MCF 10A (cell line): Measurements from ENCODE around the gene TIE1. TPM values are rescaled to one million over a fixed set of nuclear protein-coding genes. Genes with fewer than 3 reads are reported as not detected.

ENCODE experiments used
- BruUV-seq: library from RNA; stranded (reverse); fragments of 400-500 nt; replicated peaks from 2 replicates; lab custom pipeline; 2021; lab: Mats Ljungman, UMichigan
- CTCF ChIA-PET: fragments of 300-600 bp; sonication (Branson Sonifier 250); formaldehyde crosslinking; extraction: SDS; loops from one replicate; lab custom pipeline; 2021; ENCODE audit warnings: antibody characterized with exemption, inconsistent platforms; lab: Yijun Ruan, JAX
- POLR2A ChIA-PET: fragments of 300-600, 350-650 bp; sonication (Branson Sonifier 250); formaldehyde crosslinking; extraction: SDS; loops from one replicate; lab custom pipeline; 2020; ENCODE audit warnings: antibody characterized with exemption, inconsistent platforms; lab: Yijun Ruan, JAX
- DNase-seq: peaks from one replicate; pipeline ENCODE4 v3.0.0-alpha.2; 2018; ENCODE audit not compliant: unreplicated experiment
- H3K27ac Mint-ChIP-seq: one replicate; pipeline ENCODE4 v1.8.0; 2022; ENCODE audit warnings: mild to moderate bottlenecking, low read depth, mixed read lengths; ENCODE audit not compliant: unreplicated experiment
- H3K27me3 Mint-ChIP-seq: one replicate; pipeline ENCODE4 v1.8.0; 2022; ENCODE audit warnings: mixed read lengths; ENCODE audit not compliant: insufficient read depth, unreplicated experiment
- H3K36me3 Mint-ChIP-seq: one replicate; pipeline ENCODE4 v1.8.0; 2022; ENCODE audit warnings: mild to moderate bottlenecking, moderate library complexity, mixed read lengths; ENCODE audit not compliant: insufficient read depth, unreplicated experiment
- H3K4me1 Mint-ChIP-seq: one replicate; pipeline ENCODE4 v1.8.0; 2022; ENCODE audit warnings: mixed read lengths; ENCODE audit not compliant: insufficient read depth, unreplicated experiment
- H3K4me3 Mint-ChIP-seq: one replicate; pipeline ENCODE4 v1.8.0; 2022; ENCODE audit warnings: mild to moderate bottlenecking, moderate library complexity, mixed read lengths; ENCODE audit not compliant: unreplicated experiment
- H3K9me3 Mint-ChIP-seq: one replicate; pipeline ENCODE4 v1.8.0; 2022; ENCODE audit warnings: mixed read lengths; ENCODE audit not compliant: unreplicated experiment
- CTCF ChIP-seq: fragments of 200-600 bp; IDR thresholded peaks from one replicate; pipeline ENCODE4 v1.8.0; 2022; ENCODE audit warnings: antibody characterized with exemption, mild to moderate bottlenecking; ENCODE audit not compliant: unreplicated experiment
- intact Hi-C: fragments of 100-400 bp; cut with micrococcal nuclease; formaldehyde crosslinking; loops from 2 replicates; pipeline ENCODE4 v1.14.1; 2022
- total RNA-seq: library from RNA; stranded (reverse); gene quantifications from 2 replicates; pipeline ENCODE4 v1.2.3, GENCODE V29; 2022

Gene TIE1
- total RNA-seq, 1 experiment from 2014 or later = not detected

- no peak for TF ChIP-seq CTCF
- no peak for DNase-seq
- intact Hi-C loops = no loop called here
- POLR2A ChIA-PET = interaction anchor here (0.8 kb wide), 1 partner anchor 66 kb away, joined by 3 read pairs; the partner anchor contains the start of gene CDC20
- no peaks in the 10 kb centered on the region for H3K36me3 Mint-ChIP-seq
- H3K9me3 Mint-ChIP-seq = no peaks in the 10 kb centered on the region
- no peaks in the 10 kb centered on the region for H3K27me3 Mint-ChIP-seq
- no peak overlapping the region for H3K4me3 Mint-ChIP-seq
- CTCF ChIA-PET = interaction anchor here (1.3 to 3.8 kb wide), 2 partner anchors 7 to 12 kb away, joined by 5 to 24 read pairs; partner anchors contain the start of gene C1orf210
- no peak overlapping the region for H3K27ac Mint-ChIP-seq
- no TSS peak for BruUV-seq
- H3K4me1 Mint-ChIP-seq = no peaks in the 10 kb centered on the region
These were observed 8.1 kb upstream of the TIE1 start for GRCh38 chr1:43292679-43293078.

GRCh38 chr1:43293176-43293575 lies 7.6 kb upstream of the TIE1 start:
- no peaks in the 10 kb centered on the region for H3K36me3 Mint-ChIP-seq
- H3K4me3 Mint-ChIP-seq = no peak overlapping the region
- H3K4me1 Mint-ChIP-seq = no peaks in the 10 kb centered on the region
- no peaks in the 10 kb centered on the region for H3K9me3 Mint-ChIP-seq
- CTCF ChIA-PET = interaction anchor here (1.3 to 3.8 kb wide), 2 partner anchors 8 to 13 kb away, joined by 5 to 24 read pairs; partner anchors contain the start of gene C1orf210
- intact Hi-C loops = no loop called here
- TF ChIP-seq CTCF = no peak
- H3K27me3 Mint-ChIP-seq = no peaks in the 10 kb centered on the region
- no peak overlapping the region for H3K27ac Mint-ChIP-seq
- POLR2A ChIA-PET = interaction anchor here (1.5 kb wide), 1 partner anchor 55 kb away, joined by 5 read pairs; no protein-coding TSS in a partner anchor
- no peak for DNase-seq
- BruUV-seq = no TSS peak

GRCh38 chr1:43293896-43294760 lies 6.7 kb upstream of the TIE1 start:
- peak; percentile 50 for DNase-seq
- Mint-ChIP-seq H3K4me3 (no peak overlapping the region), H3K36me3 (no peaks in the 10 kb centered on the region), H3K9me3 (no peaks in the 10 kb centered on the region), H3K27me3 (no peaks in the 10 kb centered on the region), H3K27ac (peak overlapping the region; percentile 19), H3K4me1 (no peaks in the 10 kb centered on the region)
- no peak for TF ChIP-seq CTCF
- ChIA-PET CTCF (interaction anchor here (0.5 to 3.8 kb wide), 2 partner anchors 9 to 68 kb away, joined by 3 to 24 read pairs; partner anchors contain the start of gene C1orf210), POLR2A (interaction anchor here (0.6 to 1.5 kb wide), 6 partner anchors 8 to 98 kb away, joined by 3 to 7 read pairs (median 5); partner anchors contain the start of genes C1orf210 and CDC20)
- BruUV-seq = no TSS peak
- intact Hi-C loops = no loop called here

- H3K4me1 Mint-ChIP-seq = no peaks in the 10 kb centered on the region
- no peak overlapping the region for H3K4me3 Mint-ChIP-seq
- ChIA-PET POLR2A (interaction anchor here (0.6 to 1.5 kb wide), 5 partner anchors 9 to 97 kb away, joined by 3 to 7 read pairs (median 5); partner anchors contain the start of genes C1orf210 and CDC20), CTCF (interaction anchor here (0.5 to 3.8 kb wide), 2 partner anchors 10 to 69 kb away, joined by 3 to 24 read pairs; partner anchors contain the start of gene C1orf210)
- BruUV-seq = no TSS peak
- peak overlapping the region; percentile 19 for H3K27ac Mint-ChIP-seq
- H3K27me3 Mint-ChIP-seq = no peaks in the 10 kb centered on the region
- no peaks in the 10 kb centered on the region for H3K36me3 Mint-ChIP-seq
- TF ChIP-seq CTCF = no peak
- H3K9me3 Mint-ChIP-seq = no peaks in the 10 kb centered on the region
- intact Hi-C loops = no loop called here
- no peak for DNase-seq
These were observed 6.0 kb upstream of the TIE1 start for GRCh38 chr1:43294761-43295160.
